GM18861 (cell line): ENCODE data around the gene LRP1B.

ENCODE experiments used
- ATAC-seq: cut with Tn5 transposase; IDR thresholded peaks from one replicate; pipeline ENCODE4 v1.9.1; 2021; ENCODE audit not compliant: unreplicated experiment

Gene LRP1B

GRCh38 chr2:141475801-141476200 is 655.0 kb downstream of the LRP1B start:
- ATAC-seq, result no peak

- no peak for ATAC-seq
Observed at GRCh38 chr2:141468761-141469160, 662.1 kb downstream of the LRP1B start.

GRCh38 chr2:141467331-141467730 is 663.5 kb downstream of the LRP1B start:
- ATAC-seq, result no peak

- ATAC-seq, result no peak
Observed at GRCh38 chr2:141464995-141465394, 665.8 kb downstream of the LRP1B start.

- ATAC-seq, result no peak
Observed at GRCh38 chr2:141458351-141458750, 672.5 kb downstream of the LRP1B start.

- ATAC-seq, result no peak
Observed at GRCh38 chr2:141455877-141456276, 674.9 kb downstream of the LRP1B start.

GRCh38 chr2:141455211-141455826 is 675.5 kb downstream of the LRP1B start:
- no peak for ATAC-seq

- no peak for ATAC-seq
Observed at GRCh38 chr2:141440072-141440635, 690.7 kb downstream of the LRP1B start.

GRCh38 chr2:141439524-141439923 is 691.3 kb downstream of the LRP1B start:
- no peak for ATAC-seq

- no peak for ATAC-seq
Observed at GRCh38 chr2:141438536-141438935, 692.3 kb downstream of the LRP1B start.

- ATAC-seq, result no peak
Observed at GRCh38 chr2:141437521-141437920, 693.3 kb downstream of the LRP1B start.

GRCh38 chr2:141423124-141423523 is 707.7 kb downstream of the LRP1B start:
- ATAC-seq, result no peak

- ATAC-seq, result no peak
Observed at GRCh38 chr2:141417246-141417797, 713.5 kb downstream of the LRP1B start.

GRCh38 chr2:141411419-141411818 is 719.4 kb downstream of the LRP1B start:
- no peak for ATAC-seq

- ATAC-seq, result peak; percentile 68
Observed at GRCh38 chr2:141399270-141399669, 731.5 kb downstream of the LRP1B start.

GRCh38 chr2:141393214-141393545 is 737.6 kb downstream of the LRP1B start:
- no peak for ATAC-seq

GRCh38 chr2:141392517-141393213 is 738.2 kb downstream of the LRP1B start:
- ATAC-seq, result no peak

GRCh38 chr2:141386168-141386567 is 744.6 kb downstream of the LRP1B start:
- no peak for ATAC-seq

GRCh38 chr2:141384676-141385075 is 746.1 kb downstream of the LRP1B start:
- ATAC-seq, result no peak

- no peak for ATAC-seq
Observed at GRCh38 chr2:141381946-141382345, 748.9 kb downstream of the LRP1B start.

- no peak for ATAC-seq
Observed at GRCh38 chr2:141380008-141380979, 750.5 kb downstream of the LRP1B start.
